Nephron (organoid): Measurements from ENCODE around the gene RGS1.

Source experiments
- H3K27ac Mint-ChIP-seq, 3 experiments: 2 replicates each; pipeline ENCODE4 v1.8.0; 2020; ENCODE audit warnings: mixed read lengths in 3 of 3, mild to moderate bottlenecking in 2 of 3, moderate library complexity in 1 of 3
- H3K27me3 Mint-ChIP-seq: 2 replicates; pipeline ENCODE4 v1.8.0; 2021; ENCODE audit warnings: low read depth, mild to moderate bottlenecking, moderate library complexity, mixed read lengths
- H3K36me3 Mint-ChIP-seq: 2 replicates; pipeline ENCODE4 v1.8.0; 2020; ENCODE audit warnings: low read depth, mixed read lengths
- H3K4me1 Mint-ChIP-seq: 2 replicates; pipeline ENCODE4 v1.8.0; 2020; ENCODE audit warnings: mixed read lengths
- H3K4me3 Mint-ChIP-seq, 3 experiments: 2 replicates each; pipeline ENCODE4 v1.8.0; 2020; ENCODE audit warnings: mild to moderate bottlenecking in 3 of 3, mixed read lengths in 3 of 3, moderate library complexity in 2 of 3
- H3K9me3 Mint-ChIP-seq: 2 replicates; pipeline ENCODE4 v1.8.0; 2020; ENCODE audit warnings: mixed read lengths
- CTCF ChIP-seq, 3 experiments: fragments of 200-600 bp; sonication (generic); IDR thresholded peaks; one replicate each; pipeline ENCODE4 v1.5.0; 2021; ENCODE audit warnings: antibody characterized with exemption in 3 of 3; ENCODE audit not compliant: unreplicated experiment in 3 of 3

RGS1 gene

GRCh38 chr1:192549937-192550336, 25.6 kb upstream of the RGS1 start:
- Mint-ChIP-seq H3K27ac (no peak overlapping the region), H3K9me3 (no peaks in the 10 kb centered on the region), H3K4me3 (no peak overlapping the region), H3K27me3 (no peaks in the 10 kb centered on the region), H3K36me3 (no peaks in the 10 kb centered on the region), H3K4me1 (no peaks in the 10 kb centered on the region)
- TF ChIP-seq CTCF (IDR thresholded peaks at IDR 0.05; ENCODE audit: unreplicated experiment in 3 of 3), result no peak

- H3K27me3 Mint-ChIP-seq, result no peaks in the 10 kb centered on the region
- no peak overlapping the region for H3K4me3 Mint-ChIP-seq
- no peak for TF ChIP-seq CTCF (IDR thresholded peaks at IDR 0.05; ENCODE audit: unreplicated experiment in 3 of 3)
- H3K9me3 Mint-ChIP-seq, result peaks cover 4% of the 10 kb centered on the region
- H3K27ac Mint-ChIP-seq, result no peak overlapping the region
- H3K4me1 Mint-ChIP-seq, result no peaks in the 10 kb centered on the region
- H3K36me3 Mint-ChIP-seq, result no peaks in the 10 kb centered on the region
Observed at GRCh38 chr1:192550922-192551534, 24.5 kb upstream of the RGS1 start.

GRCh38 chr1:192552760-192553191, 22.8 kb upstream of the RGS1 start:
- Mint-ChIP-seq H3K27me3 (no peaks in the 10 kb centered on the region), H3K36me3 (no peaks in the 10 kb centered on the region), H3K4me3 (no peak overlapping the region), H3K9me3 (peaks cover 4% of the 10 kb centered on the region), H3K4me1 (no peaks in the 10 kb centered on the region), H3K27ac (no peak overlapping the region)
- no peak for TF ChIP-seq CTCF (IDR thresholded peaks at IDR 0.05; ENCODE audit: unreplicated experiment in 3 of 3)

GRCh38 chr1:192553741-192554140, 21.8 kb upstream of the RGS1 start:
- peaks cover 4% of the 10 kb centered on the region for H3K9me3 Mint-ChIP-seq
- no peaks in the 10 kb centered on the region for H3K36me3 Mint-ChIP-seq
- H3K4me3 Mint-ChIP-seq, result no peak overlapping the region
- TF ChIP-seq CTCF (IDR thresholded peaks at IDR 0.05; ENCODE audit: unreplicated experiment in 3 of 3), result no peak
- no peaks in the 10 kb centered on the region for H3K27me3 Mint-ChIP-seq
- no peaks in the 10 kb centered on the region for H3K4me1 Mint-ChIP-seq
- H3K27ac Mint-ChIP-seq, result no peak overlapping the region

GRCh38 chr1:192554904-192555303, 20.7 kb upstream of the RGS1 start:
- H3K27ac Mint-ChIP-seq, result no peak overlapping the region
- no peaks in the 10 kb centered on the region for H3K27me3 Mint-ChIP-seq
- H3K36me3 Mint-ChIP-seq, result no peaks in the 10 kb centered on the region
- peaks cover 6% of the 10 kb centered on the region for H3K4me1 Mint-ChIP-seq
- no peak overlapping the region for H3K4me3 Mint-ChIP-seq
- H3K9me3 Mint-ChIP-seq, result peaks cover 4% of the 10 kb centered on the region
- TF ChIP-seq CTCF (IDR thresholded peaks at IDR 0.05; ENCODE audit: unreplicated experiment in 3 of 3), result no peak

- peaks cover 4% of the 10 kb centered on the region for H3K9me3 Mint-ChIP-seq
- no peak for TF ChIP-seq CTCF (IDR thresholded peaks at IDR 0.05; ENCODE audit: unreplicated experiment in 3 of 3)
- H3K27me3 Mint-ChIP-seq, result no peaks in the 10 kb centered on the region
- H3K4me3 Mint-ChIP-seq, result no peak overlapping the region
- H3K4me1 Mint-ChIP-seq, result peaks cover 6% of the 10 kb centered on the region
- H3K27ac Mint-ChIP-seq, result no peak overlapping the region
- no peaks in the 10 kb centered on the region for H3K36me3 Mint-ChIP-seq
Observed at GRCh38 chr1:192555399-192555798, 20.2 kb upstream of the RGS1 start.
